Hematopoietic multipotent progenitor cell treated with erythropoietin and hydrocortisone succinate and interleukin-3 and kit ligand, for 15 days (in vitro differentiated cells): ENCODE measurements around the gene MAIP1.

ENCODE experiments used
- DNase-seq: peaks from one replicate; pipeline ENCODE4 v3.0.0-alpha.2; 2015; ENCODE audit warnings: low spot score

The MAIP1 gene

GRCh38 chr2:199991691-199992090 lies 36.3 kb downstream of the MAIP1 start:
- DNase-seq, result no peak

- DNase-seq, result no peak
Observed at GRCh38 chr2:199992296-199992695, 36.9 kb downstream of the MAIP1 start.

GRCh38 chr2:199994371-199994770 lies 39.0 kb downstream of the MAIP1 start:
- no peak for DNase-seq

- DNase-seq, result no peak
Observed at GRCh38 chr2:199994896-199995295, 39.5 kb downstream of the MAIP1 start.

GRCh38 chr2:199997296-199997695 lies 41.9 kb downstream of the MAIP1 start:
- no peak for DNase-seq

- DNase-seq, result no peak
Observed at GRCh38 chr2:199999166-199999565, 43.8 kb downstream of the MAIP1 start.

- no peak for DNase-seq
Observed at GRCh38 chr2:200000444-200001163, 45.2 kb downstream of the MAIP1 start.

GRCh38 chr2:200003444-200003843 lies 48.1 kb downstream of the MAIP1 start:
- DNase-seq, result no peak

- DNase-seq, result no peak
Observed at GRCh38 chr2:200005675-200006074, 50.3 kb downstream of the MAIP1 start.

GRCh38 chr2:200007306-200007705 lies 51.9 kb downstream of the MAIP1 start:
- DNase-seq, result no peak

- no peak for DNase-seq
Observed at GRCh38 chr2:200012401-200012800, 57.0 kb downstream of the MAIP1 start.
